Panc1 (cell line): ENCODE measurements around the gene GMDS. TPM values are rescaled to one million over a fixed set of nuclear protein-coding genes. Genes with fewer than 3 reads are reported as not detected.

Experiments
- ATAC-seq: fragments of 200-7000 bp; cut with Tn5 transposase; 2 replicates; pipeline ENCODE4 v1.9.1; 2020; ENCODE audit warnings: mild to moderate bottlenecking, moderate library complexity
- BruUV-seq: library from RNA; stranded (reverse); fragments of 400-500 nt; replicated peaks from 2 replicates; lab custom pipeline; 2021; lab: Mats Ljungman, UMichigan
- CTCF ChIA-PET: fragments of 300-600 bp; sonication (Branson Sonifier 250); formaldehyde crosslinking; loops from one replicate; lab custom pipeline; 2022; ENCODE audit warnings: antibody characterized with exemption; lab: Charles Lee
- POLR2A ChIA-PET: fragments of 300-600 bp; sonication (Branson Sonifier 250); formaldehyde crosslinking; loops from one replicate; lab custom pipeline; 2022; ENCODE audit warnings: antibody characterized with exemption; lab: Charles Lee
- DNase-seq: peaks from one replicate; pipeline ENCODE4 v3.0.0-alpha.2; 2010; ENCODE audit warnings: low read depth, low spot score
- H3K27ac ChIP-seq: 2 replicates; pipeline ENCODE4 v1.5.1; 2011; ENCODE audit warnings: mild to moderate bottlenecking, low read length, inconsistent platforms
- H3K27me3 ChIP-seq: fragments of 200-500 bp; sonication (Bioruptor generic); 2 replicates; pipeline ENCODE4 v1.6.0; 2014; ENCODE audit warnings: low read length, inconsistent platforms; ENCODE audit not compliant: control insufficient read depth, insufficient read depth
- H3K36me3 ChIP-seq: fragments of 200-500 bp; sonication (Bioruptor generic); 2 replicates; pipeline ENCODE4 v1.5.1; 2014; ENCODE audit warnings: inconsistent platforms, mild to moderate bottlenecking, low read length, moderate library complexity; ENCODE audit not compliant: control insufficient read depth, insufficient read depth
- H3K4me1 ChIP-seq: 2 replicates; pipeline ENCODE4 v1.5.1; 2011; ENCODE audit warnings: inconsistent platforms, mild to moderate bottlenecking, low read length, moderate library complexity; ENCODE audit not compliant: control insufficient read depth, insufficient read depth
- H3K4me3 ChIP-seq, 2 experiments: 2 replicates each; pipeline ENCODE4 v1.5.1; 2011 to 2012; ENCODE audit warnings: low read depth in 2 of 2, low read length in 2 of 2, mild to moderate bottlenecking in 2 of 2, inconsistent platforms in 1 of 2, moderate library complexity in 1 of 2
- H3K9me3 ChIP-seq: fragments of 200-500 bp; sonication (Bioruptor generic); 2 replicates; pipeline ENCODE4 v1.5.1; 2014; ENCODE audit warnings: low read depth, mild to moderate bottlenecking, inconsistent platforms, low read length, moderate library complexity; ENCODE audit not compliant: control insufficient read depth, insufficient read depth
- CTCF ChIP-seq: fragments of 450-650 bp; IDR thresholded peaks from 2 replicates; pipeline ENCODE4 v1.5.1; 2017; ENCODE audit warnings: mild to moderate bottlenecking
- POLR2AphosphoS5 ChIP-seq: IDR thresholded peaks from 2 replicates; pipeline ENCODE4 v1.6.1; 2012; ENCODE audit warnings: mild to moderate bottlenecking, low read depth, low read length, moderate library complexity
- REST ChIP-seq, 2 experiments: IDR thresholded peaks; 2 replicates each; pipeline ENCODE4 v1.6.1; 2011 to 2012; ENCODE audit warnings: low read depth in 2 of 2, control low read depth in 1 of 2, low read length in 1 of 2, mild to moderate bottlenecking in 1 of 2, moderate library complexity in 1 of 2; ENCODE audit not compliant: insufficient read depth in 1 of 2
- SIN3A ChIP-seq: IDR thresholded peaks from 2 replicates; pipeline ENCODE4 v1.6.1; 2012; ENCODE audit warnings: low read depth, mild to moderate bottlenecking, low read length, moderate library complexity, borderline replicate concordance; ENCODE audit not compliant: insufficient read depth
- TCF7L2 ChIP-seq: IDR thresholded peaks from 2 replicates; pipeline ENCODE4 v1.6.1; 2011; ENCODE audit warnings: mild to moderate bottlenecking, low read depth, low read length, inconsistent platforms
- in situ Hi-C: cut with HindIII; loops from 2 replicates; pipeline ENCODE4 v1.10.0; 2016; ENCODE audit warnings: low sequenced_read_pairs, low pct_unique_long_range_greater_than_20kb
- intact Hi-C: fragments of 100-400 bp; cut with micrococcal nuclease; formaldehyde crosslinking; loops from one replicate; pipeline ENCODE4 v1.10.0; 2022; ENCODE audit not compliant: unreplicated experiment
- total RNA-seq: library from RNA; stranded (reverse); gene quantifications from one replicate; pipeline ENCODE4 v1.2.1, GENCODE V29; 2021; ENCODE audit not compliant: unreplicated experiment

Gene GMDS
- total RNA-seq, 1 experiment from 2014 or later = 9.8 TPM

GRCh38 chr6:1797801-1798200, 447.6 kb downstream of the GMDS start:
- Histone ChIP-seq H3K4me1 (no peaks in the 10 kb centered on the region), H3K36me3 (no peaks in the 10 kb centered on the region), H3K4me3 (no peak overlapping the region), H3K27ac (no peak overlapping the region), H3K27me3 (no peaks in the 10 kb centered on the region), H3K9me3 (no peaks in the 10 kb centered on the region)
- BruUV-seq = no TSS peak
- ChIA-PET CTCF (no interaction called here), POLR2A (interaction anchor here (0.6 kb wide), 1 partner anchor 481 kb away, joined by 3 read pairs; no protein-coding TSS in a partner anchor)
- no peak for TF ChIP-seq SIN3A
- in situ Hi-C loops = no loop called here
- no peak for ATAC-seq
- intact Hi-C loops = no loop called here
- no peak for DNase-seq

- in situ Hi-C loops = no loop called here
- POLR2A ChIA-PET = no interaction called here
Measured at GRCh38 chr6:1796706-1797529, 448.5 kb downstream of the GMDS start.

More at GRCh38 chr6:1796706-1797529, 448.5 kb downstream of the GMDS start:
- no peaks in the 10 kb centered on the region for H3K4me1 ChIP-seq
- no peak for ATAC-seq
- no TSS peak for BruUV-seq
- DNase-seq = no peak
- CTCF ChIA-PET = no interaction called here
- no peaks in the 10 kb centered on the region for H3K27me3 ChIP-seq
- intact Hi-C loops = no loop called here
- TF ChIP-seq POLR2AphosphoS5 (no peak), CTCF (no peak), SIN3A (no peak), TCF7L2 (no peak), REST (IDR thresholded peaks at IDR 0.05; ENCODE audit: insufficient read depth in 1 of 2, low read depth in 2 of 2, low read length in 1 of 2) (no peak)
- H3K27ac ChIP-seq = no peak overlapping the region
- H3K9me3 ChIP-seq = no peaks in the 10 kb centered on the region
- no peak overlapping the region for H3K4me3 ChIP-seq
- no peaks in the 10 kb centered on the region for H3K36me3 ChIP-seq
